ENCODE results near the gene LRRC36. TPM values are rescaled to one million over a fixed set of nuclear protein-coding genes. Genes with fewer than 3 reads are reported as not detected.

LRRC36 gene
- total RNA-seq, 1 experiment from 2014 or later: not detected

- POLR2A ChIA-PET: no interaction called here
- ATAC-seq: no peak
Observed at GRCh38 chr16:67317853-67318252, 8.8 kb upstream of the LRRC36 start.

More at GRCh38 chr16:67317853-67318252, 8.8 kb upstream of the LRRC36 start:
- RAD21 ChIA-PET (ENCODE audit: low non-redundant PET in 1 of 2, low total read pairs in 2 of 2, uncharacterized antibody in 2 of 2, unreplicated experiment in 2 of 2): no interaction called here
- H3K4me1 ChIP-seq (ENCODE audit: control insufficient read depth in 1 of 2, insufficient read depth in 2 of 2, low read length in 2 of 2): no peaks in the 10 kb centered on the region
- H3K36me3 ChIP-seq (ENCODE audit: control insufficient read depth in 1 of 2, insufficient read depth in 2 of 2, low read length in 2 of 2): no peaks in the 10 kb centered on the region
- TF ChIP-seq SRF (IDR thresholded peaks at IDR 0.05; ENCODE audit: low read depth): no peak
- no peak for TF ChIP-seq POLR2A (IDR thresholded peaks at IDR 0.05; ENCODE audit: borderline replicate concordance, extremely low read depth, insufficient read depth, insufficient read length)
- no peak for TF ChIP-seq REST (IDR thresholded peaks at IDR 0.05; ENCODE audit: low read depth)
- no peak for TF ChIP-seq EGR1 (IDR thresholded peaks at IDR 0.05; ENCODE audit: low read depth)
- TF ChIP-seq MAX (IDR thresholded peaks at IDR 0.05): no peak
- TF ChIP-seq ZNF274 (IDR thresholded peaks at IDR 0.05; ENCODE audit: low read depth, low read length): no peak
- no peak for TF ChIP-seq POLR2AphosphoS5 (IDR thresholded peaks at IDR 0.05; ENCODE audit: low read depth, low read length)
- no peak for TF ChIP-seq FOSL1 (IDR thresholded peaks at IDR 0.05; ENCODE audit: low read depth)
- no peak for TF ChIP-seq TCF7L2 (IDR thresholded peaks at IDR 0.05; ENCODE audit: borderline replicate concordance, extremely low read depth, insufficient read depth, insufficient read length)
- no peak for TF ChIP-seq ELF1 (IDR thresholded peaks at IDR 0.05; ENCODE audit: borderline replicate concordance, low read depth)
- TF ChIP-seq ZBTB33 (IDR thresholded peaks at IDR 0.05; ENCODE audit: extremely low read depth, insufficient replicate concordance, low read length): no peak
- no peak for TF ChIP-seq ATF3 (IDR thresholded peaks at IDR 0.05)
- H3K9me3 ChIP-seq (ENCODE audit: control insufficient read depth in 1 of 2, insufficient read depth in 1 of 2, low read depth in 1 of 2, low read length in 2 of 2): no peaks in the 10 kb centered on the region
- CTCF ChIA-PET: no interaction called here
- no peak overlapping the region for H3K27ac ChIP-seq (ENCODE audit: low read depth, low read length)
- H3K9ac ChIP-seq (ENCODE audit: low read length): no peak overlapping the region
- H4K20me1 ChIP-seq (ENCODE audit: insufficient read depth): no peaks in the 10 kb centered on the region
- H3K79me2 ChIP-seq (ENCODE audit: insufficient read depth, low read length): no peaks in the 10 kb centered on the region
- no peaks in the 10 kb centered on the region for H3K9me2 ChIP-seq (ENCODE audit: insufficient read depth)
- no TSS peak for BruUV-seq (replicated peaks)
- no peak for DNase-seq (ENCODE audit: low read depth, low spot score)
- intact Hi-C loops (cut with micrococcal nuclease): no loop called here
- no peak overlapping the region for H3K4me2 ChIP-seq (ENCODE audit: low read length)
- H3K27me3 ChIP-seq (ENCODE audit: insufficient read depth, low read length): peaks cover 8% of the 10 kb centered on the region; the same call in 1 of the 2 replicates
- H3K4me3 ChIP-seq (replicated peaks in 1 of 2; ENCODE audit: low read depth in 1 of 2, low read length in 2 of 2): no peak overlapping the region
- H2AFZ ChIP-seq (ENCODE audit: low read depth, low read length, poor library complexity, severe bottlenecking): no peak overlapping the region
